H1 (cell line): Measurements from ENCODE around the gene APEX2. TPM values are rescaled to one million over a fixed set of nuclear protein-coding genes. Genes with fewer than 3 reads are reported as not detected.
"Not testable (repeated sequence)": the region's sequence is repeated elsewhere in the genome, so short reads cannot be mapped to it uniquely, and the experiment has no call there.

Experiments used
- CTCF ChIA-PET: fragments of 300-600 bp; sonication (Branson Sonifier 250); formaldehyde crosslinking; loops from one replicate; lab custom pipeline; 2021; ENCODE audit not compliant: partially characterized antibody; lab: Charles Lee
- POLR2A ChIA-PET: fragments of 300-600 bp; sonication (Branson Sonifier 250); formaldehyde crosslinking; loops from one replicate; lab custom pipeline; 2021; ENCODE audit warnings: inconsistent platforms; ENCODE audit not compliant: partially characterized antibody; lab: Charles Lee
- DNase-seq, 2 experiments: peaks; one replicate each; pipeline versions ENCODE4 v3.0.0 to v3.0.0-alpha.2; 2010 to 2022; ENCODE audit warnings: low spot score in 2 of 2, low read depth in 1 of 2, mixed read lengths in 1 of 2
- FAIRE-seq: peaks from 2 replicates; lab custom pipeline; 2011; peaks lifted over from hg19 to GRCh38; lab: Jason Lieb, UNC
- H2AFZ ChIP-seq: 2 replicates; pipeline ENCODE4 v1.8.1; 2012; ENCODE audit warnings: low read length, inconsistent platforms
- H2AK5ac ChIP-seq: 2 replicates; pipeline ENCODE4 v1.6.1; 2013; ENCODE audit warnings: low read depth, low read length
- H2BK120ac ChIP-seq: replicated peaks from 2 replicates; pipeline ENCODE3; 2013; ENCODE audit warnings: low read depth, low read length, inconsistent platforms
- H2BK12ac ChIP-seq: 2 replicates; pipeline ENCODE4 v1.6.1; 2013; ENCODE audit warnings: low read depth, low read length
- H2BK15ac ChIP-seq: 2 replicates; pipeline ENCODE4 v1.6.1; 2013; ENCODE audit warnings: low read length
- H2BK20ac ChIP-seq: 2 replicates; pipeline ENCODE4 v1.6.1; 2013; ENCODE audit warnings: low read length
- H2BK5ac ChIP-seq: 2 replicates; pipeline ENCODE4 v1.6.1; 2013; ENCODE audit warnings: low read depth, low read length
- H3K14ac ChIP-seq: 2 replicates; pipeline ENCODE4 v1.6.1; 2013; ENCODE audit warnings: inconsistent platforms; ENCODE audit not compliant: insufficient read length
- H3K18ac ChIP-seq: 2 replicates; pipeline ENCODE4 v1.6.1; 2013; ENCODE audit warnings: low read length; ENCODE audit errors: extremely low read depth
- H3K23ac ChIP-seq: 2 replicates; pipeline ENCODE4 v1.6.1; 2013; ENCODE audit warnings: inconsistent platforms; ENCODE audit not compliant: insufficient read length
- H3K23me2 ChIP-seq: 2 replicates; pipeline ENCODE4 v1.6.1; 2013; ENCODE audit warnings: low read depth, low read length
- H3K27ac ChIP-seq: 2 replicates; pipeline ENCODE4 v1.6.1; 2011; ENCODE audit warnings: low read depth, low read length, inconsistent platforms
- H3K27me3 ChIP-seq, 4 experiments: replicated peaks in 1 of 4; 1 replicate in 1 of 4; 2 replicates in 3 of 4; pipeline versions ENCODE4 v1.6.1 to v1.8.1; 2011 to 2013; ENCODE audit warnings: low read length in 3 of 4, mild to moderate bottlenecking in 3 of 4, inconsistent platforms in 2 of 4, mixed read lengths in 2 of 4, moderate library complexity in 1 of 4; ENCODE audit not compliant: control insufficient read depth in 3 of 4, insufficient read depth in 3 of 4; ENCODE audit errors: extremely low read depth in 1 of 4
- H3K36me3 ChIP-seq, 4 experiments: 2 replicates each; pipeline versions ENCODE4 v1.6.1 to v1.8.1; 2011 to 2013; ENCODE audit warnings: mild to moderate bottlenecking in 4 of 4, low read length in 3 of 4, moderate library complexity in 2 of 4, control low read depth in 1 of 4, inconsistent platforms in 1 of 4; ENCODE audit not compliant: insufficient read depth in 4 of 4, control insufficient read depth in 2 of 4
- H3K4ac ChIP-seq: replicated peaks from 2 replicates; pipeline ENCODE3; 2013; ENCODE audit warnings: low read length, low read depth, mixed read lengths, inconsistent platforms; ENCODE audit not compliant: insufficient read length
- H3K4me1 ChIP-seq, 4 experiments: replicated peaks in 1 of 4; 1 replicate in 1 of 4; 2 replicates in 3 of 4; pipeline versions ENCODE4 v1.6.1 to v1.8.1; 2011 to 2013; ENCODE audit warnings: low read length in 3 of 4, inconsistent platforms in 2 of 4, mixed read lengths in 1 of 4; ENCODE audit not compliant: insufficient read depth in 4 of 4, control insufficient read depth in 3 of 4
- H3K4me2 ChIP-seq, 2 experiments: 2 replicates each; pipeline versions ENCODE4 v1.6.1 to v1.8.1; 2011 to 2013; ENCODE audit warnings: low read depth in 2 of 2, low read length in 2 of 2, control low read depth in 1 of 2, inconsistent platforms in 1 of 2, mild to moderate bottlenecking in 1 of 2; ENCODE audit not compliant: insufficient read depth in 1 of 2
- H3K4me3 ChIP-seq, 4 experiments: fragments of 200-600, 300-600 bp in 1 of 4; sonication (generic), shearing (Covaris generic), sonication (Bioruptor Twin) in 1 of 4; 2 replicates each; pipeline versions ENCODE4 v1.5.1 to v1.8.1; 2011 to 2016; ENCODE audit warnings: low read length in 4 of 4, low read depth in 3 of 4, control low read depth in 2 of 4, inconsistent platforms in 2 of 4, mild to moderate bottlenecking in 2 of 4, mixed read lengths in 1 of 4, moderate library complexity in 1 of 4; ENCODE audit not compliant: insufficient read depth in 2 of 4; ENCODE audit errors: extremely low read depth in 1 of 4
- H3K56ac ChIP-seq: replicated peaks from 2 replicates; pipeline ENCODE3; 2013; ENCODE audit warnings: low read depth, mild to moderate bottlenecking, mixed read lengths, low read length, inconsistent platforms; ENCODE audit not compliant: insufficient read length
- H3K79me1 ChIP-seq: 2 replicates; pipeline ENCODE4 v1.6.1; 2013; ENCODE audit warnings: low read depth, low read length, control low read depth
- H3K79me2 ChIP-seq, 2 experiments: 2 replicates each; pipeline versions ENCODE4 v1.6.1 to v1.8.1; 2012 to 2013; ENCODE audit warnings: low read length in 2 of 2, mild to moderate bottlenecking in 2 of 2, inconsistent platforms in 1 of 2; ENCODE audit not compliant: insufficient read depth in 2 of 2, control insufficient read depth in 1 of 2
- H3K9ac ChIP-seq, 4 experiments: replicated peaks in 1 of 4; 1 replicate in 1 of 4; 2 replicates in 3 of 4; pipeline versions ENCODE4 v1.6.1 to v1.8.1; 2011 to 2013; ENCODE audit warnings: low read depth in 3 of 4, low read length in 3 of 4, control low read depth in 2 of 4, mild to moderate bottlenecking in 2 of 4, moderate library complexity in 2 of 4, inconsistent platforms in 1 of 4; ENCODE audit errors: extremely low read depth in 1 of 4
- H3K9me3 ChIP-seq, 2 experiments: 2 replicates each; pipeline versions ENCODE4 v1.6.1 to v1.8.1; 2012 to 2013; ENCODE audit warnings: mild to moderate bottlenecking in 2 of 2, moderate library complexity in 2 of 2, control low read depth in 1 of 2, inconsistent platforms in 1 of 2, low read depth in 1 of 2, low read length in 1 of 2, mixed read lengths in 1 of 2; ENCODE audit not compliant: insufficient read depth in 2 of 2
- H4K20me1 ChIP-seq, 2 experiments: replicated peaks in 1 of 2; 2 replicates each; pipeline versions ENCODE3 to v1.8.1; 2011 to 2013; ENCODE audit warnings: inconsistent platforms in 2 of 2, low read length in 2 of 2, mild to moderate bottlenecking in 1 of 2; ENCODE audit not compliant: insufficient read depth in 2 of 2, control insufficient read depth in 1 of 2
- H4K5ac ChIP-seq: 2 replicates; pipeline ENCODE4 v1.6.1; 2013; ENCODE audit warnings: low read length, low read depth, mixed read lengths, inconsistent platforms; ENCODE audit not compliant: insufficient read length
- H4K8ac ChIP-seq: 2 replicates; pipeline ENCODE4 v1.8.0; 2013; ENCODE audit warnings: mild to moderate bottlenecking, moderate library complexity, low read length, inconsistent platforms; ENCODE audit not compliant: insufficient read depth; ENCODE audit errors: extremely low read depth
- H4K91ac ChIP-seq: replicated peaks from 2 replicates; pipeline ENCODE3; 2013; ENCODE audit warnings: low read length, mixed read lengths, inconsistent platforms; ENCODE audit not compliant: insufficient read length
- RNF2 ChIP-seq: fragments of 200-900, 300-1000 bp; sonication (generic); IDR thresholded peaks from 2 replicates; pipeline ENCODE4 v1.7.1; 2016; ENCODE audit warnings: borderline replicate concordance, low read depth, mild to moderate bottlenecking, antibody characterized with exemption, low read length; ENCODE audit not compliant: poor library complexity, severe bottlenecking; ENCODE audit errors: missing control alignments
- TBP ChIP-seq: IDR thresholded peaks from 2 replicates; pipeline ENCODE4 v1.6.1; 2011; ENCODE audit warnings: low read depth, low read length, improper control_type of control experiment
- WGBS, 2 experiments: shearing (Covaris generic) in 1 of 2; methylation state at CpG; one replicate each; pipeline versions ENCODE4 v1.1.6 to v1.1.7; 2013 to 2015; ENCODE audit warnings: low lambda C conversion rate in 2 of 2, mixed read lengths in 2 of 2, inconsistent platforms in 1 of 2, low coverage in 1 of 2, missing lambda C conversion rate in 1 of 2; ENCODE audit not compliant: insufficient replicate concordance in 2 of 2, insufficient coverage in 1 of 2, insufficient read length in 1 of 2; ENCODE audit errors: extremely low coverage in 1 of 2, missing lambda C conversion rate in 1 of 2; 5-methylcytosine and 5-hydroxymethylcytosine counted together
- polyA plus RNA-seq, 7 experiments: library from polyadenylated mRNA; depleted of rRNA in 3 of 7; stranded (reverse) in 5 of 7; unstranded in 2 of 7; fragments of >200 nt in 5 of 7; fragments of 200-250 nt in 2 of 7; gene quantifications; 1 replicate in 5 of 7; 2 replicates in 1 of 7; 4 replicates in 1 of 7; pipeline versions ENCODE4 v1.2.1 to v1.2.3, GENCODE V29; 2011 to 2013; ENCODE audit warnings: missing spikeins in 2 of 7, mixed read lengths in 2 of 7
- total RNA-seq: library from RNA; stranded (reverse); fragmentation: NEBNext Ultra II Directional; extraction: Animal tissue kit (Norgen Biotek cat#: 25700); gene quantifications from 2 replicates; pipeline ENCODE4 v1.2.1, GENCODE V29; 2021

Gene APEX2
- total and polyA plus RNA-seq, 2 of the 8 experiments (the other 6 are each of a cell fraction or from before 2014, with no cell fraction given) = 18.9 to 36.4 TPM

GRCh38 chrX:55041514-55041913 lies 41.4 kb downstream of the APEX2 start (continued):
- TF ChIP-seq TBP (no peak), RNF2 (no peak)

DNA sequence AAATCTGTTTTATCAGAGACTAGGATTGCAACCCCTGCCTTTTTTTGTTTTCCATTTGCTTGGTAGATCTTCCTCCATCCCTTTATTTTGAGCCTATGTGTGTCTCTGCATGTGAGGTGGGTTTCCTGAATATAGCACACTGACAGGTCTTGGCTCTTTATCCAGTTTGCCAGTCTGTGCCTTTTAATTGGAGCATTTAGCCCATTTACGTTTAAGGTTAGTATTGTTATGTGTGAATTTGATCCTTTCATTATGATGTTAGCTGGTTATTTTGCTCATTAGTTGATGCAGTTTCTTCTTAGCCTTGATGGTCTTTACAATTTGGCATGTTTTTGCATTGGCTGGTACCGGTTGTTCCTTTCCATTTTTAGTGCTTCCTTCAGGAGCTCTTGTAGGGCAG lies 50.4 kb downstream of the APEX2 start:
- H3K56ac ChIP-seq, H2BK12ac ChIP-seq, H3K27ac ChIP-seq, H4K5ac ChIP-seq, H3K4ac ChIP-seq, H2AK5ac ChIP-seq, H3K4me2 ChIP-seq, H4K91ac ChIP-seq, H3K23ac ChIP-seq, H4K20me1 ChIP-seq, H3K9me3 ChIP-seq, H2AFZ ChIP-seq, POLR2A ChIA-PET, H3K79me2 ChIP-seq, H3K18ac ChIP-seq, H3K9ac ChIP-seq, H3K4me1 ChIP-seq, DNase-seq, H2BK5ac ChIP-seq, H3K23me2 ChIP-seq, H2BK120ac ChIP-seq, H3K14ac ChIP-seq, H3K4me3 ChIP-seq, H3K79me1 ChIP-seq, H2BK20ac ChIP-seq, H3K36me3 ChIP-seq, CTCF ChIA-PET, H3K27me3 ChIP-seq, H2BK15ac ChIP-seq, FAIRE-seq, H4K8ac ChIP-seq: not testable (repeated sequence)
- WGBS, 2 experiments = 63% methylated on average over 2 of the region's 2 CpGs; no CpG with 5 or more reads in 1 of the 2 experiments
